ENCODE results near the gene LIFR.

LIFR gene

GRCh38 chr5:38463634-38464521 is 92.6 kb downstream of the LIFR start:
- ATAC-seq = no peak

DNA sequence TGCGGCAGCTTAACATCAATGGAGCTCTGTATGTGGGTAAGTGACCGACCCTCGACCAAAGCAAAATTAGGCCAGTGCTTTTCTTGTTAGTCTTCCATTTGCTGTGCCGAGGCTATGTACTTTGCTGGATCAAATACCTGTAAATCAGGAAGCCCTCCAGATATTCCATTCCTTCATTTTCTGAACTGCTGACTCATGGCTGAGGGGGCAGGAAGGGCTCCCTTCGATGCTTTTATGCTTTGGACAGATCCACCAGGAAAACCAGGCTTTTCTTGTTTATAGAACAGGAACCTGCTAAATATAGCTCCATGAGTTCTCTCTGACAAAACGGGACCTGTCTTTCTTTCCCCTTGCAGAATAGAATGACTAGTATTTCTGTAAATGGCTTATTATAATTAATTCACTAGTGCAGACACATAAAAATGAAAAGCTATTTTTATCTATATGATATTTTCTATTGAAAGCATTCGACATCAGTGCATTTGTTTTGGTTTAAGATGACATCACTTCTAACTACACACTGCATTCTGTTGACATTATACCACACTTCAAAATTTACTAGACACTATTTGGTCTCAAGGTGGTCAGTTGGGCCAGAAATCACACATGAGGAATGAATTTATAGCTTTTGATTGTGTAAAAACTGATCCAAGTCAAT is 93.3 kb downstream of the LIFR start:
- no peak for ATAC-seq

DNA sequence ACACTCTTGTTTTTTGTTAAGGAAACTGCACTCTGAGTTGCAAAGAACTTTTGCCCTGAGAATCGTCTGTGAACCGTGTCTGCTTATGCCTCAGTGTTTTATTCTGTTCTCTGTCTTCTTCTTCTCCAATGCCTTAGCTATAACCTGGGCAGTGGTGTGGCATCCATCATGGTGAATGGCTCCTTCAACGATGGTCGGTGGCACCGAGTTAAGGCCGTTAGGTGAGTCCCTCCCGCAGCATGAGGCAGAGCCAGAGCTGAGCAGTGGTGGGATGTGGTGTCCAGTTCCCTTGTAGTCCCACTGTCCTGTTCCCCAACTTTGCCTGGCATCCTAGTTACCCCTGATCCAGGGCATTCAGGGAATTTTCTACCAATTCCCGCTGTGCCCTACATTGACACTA is 98.3 kb downstream of the LIFR start:
- ATAC-seq = no peak

DNA sequence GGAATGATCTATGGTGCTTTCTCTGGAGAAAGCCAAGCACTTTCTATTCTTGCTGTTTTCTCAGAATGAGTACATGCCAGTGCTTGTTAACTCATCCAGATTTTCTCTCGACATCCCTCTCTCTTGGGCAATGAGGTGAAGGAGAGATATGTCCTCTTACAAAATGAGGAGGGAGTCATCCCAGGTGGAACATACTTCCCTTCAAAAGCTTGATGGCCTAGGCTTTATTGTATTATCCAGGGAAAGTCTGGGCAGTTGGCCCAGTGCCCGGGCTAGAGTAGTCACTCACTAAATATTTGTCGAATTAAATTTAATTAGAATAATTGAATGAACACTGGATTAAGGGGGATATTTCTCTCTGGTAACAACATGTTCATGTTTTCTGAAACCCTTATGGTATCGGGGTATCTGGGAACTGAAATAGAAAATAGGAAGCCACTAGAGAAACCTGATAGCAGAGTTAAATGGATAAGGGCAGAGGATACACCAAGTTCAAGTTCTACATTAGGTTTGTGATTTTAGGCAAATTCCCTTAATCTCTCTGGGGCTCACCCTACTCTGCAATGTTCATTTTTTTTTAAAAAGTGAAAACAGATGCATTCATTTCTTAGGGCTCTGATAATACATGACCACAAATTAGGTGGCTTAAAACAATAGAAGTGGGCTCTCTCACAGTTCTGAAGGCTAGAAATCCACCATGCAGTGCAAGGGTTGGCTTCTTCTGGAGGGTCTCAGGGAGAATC is 99.6 kb downstream of the LIFR start:
- no peak for ATAC-seq

- ATAC-seq = no peak
Measured at GRCh38 chr5:38455796-38456330, 100.6 kb downstream of the LIFR start.

GRCh38 chr5:38453921-38454320 is 102.5 kb downstream of the LIFR start:
- no peak for ATAC-seq

DNA sequence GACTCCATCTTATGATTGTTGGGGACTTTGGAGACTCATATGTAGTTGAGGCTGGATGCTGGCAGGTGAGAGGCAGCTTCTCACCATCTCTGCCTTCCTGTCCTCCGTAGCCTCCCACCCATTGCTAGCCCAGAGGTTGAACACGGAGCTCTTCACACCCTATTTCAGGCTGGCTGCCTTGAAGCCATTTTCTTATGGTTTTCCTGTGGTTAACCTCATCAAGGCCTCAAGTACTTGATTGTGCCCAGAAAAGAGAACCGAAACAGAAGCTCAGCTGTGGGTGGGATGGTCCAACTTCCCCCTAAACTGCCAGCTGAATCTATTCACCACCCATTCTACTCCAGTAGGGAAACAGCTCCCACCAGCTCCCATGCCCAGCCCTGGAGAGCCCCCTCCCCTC is 102.9 kb downstream of the LIFR start:
- ATAC-seq = peak; percentile 84

DNA sequence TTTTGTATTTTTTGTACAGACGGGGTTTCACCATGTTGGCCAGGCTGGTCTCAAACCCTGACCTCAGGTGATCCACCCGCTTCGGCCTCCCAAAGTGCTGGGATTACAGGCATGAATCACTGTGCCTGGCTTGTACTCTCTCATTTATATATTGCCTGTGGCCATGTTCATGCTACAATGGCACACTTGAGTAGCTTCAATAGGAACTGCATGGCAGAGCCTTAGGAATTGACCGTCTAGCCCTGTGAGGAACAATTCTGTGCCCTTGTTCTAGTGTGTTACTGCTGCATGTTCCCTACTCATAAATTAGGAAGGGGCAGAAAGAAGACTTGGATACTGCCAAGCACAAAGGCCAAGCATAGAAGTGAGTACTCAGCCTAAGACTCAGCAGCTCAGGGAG is 104.2 kb downstream of the LIFR start:
- ATAC-seq = no peak

GRCh38 chr5:38451074-38451725 is 105.2 kb downstream of the LIFR start:
- no peak for ATAC-seq

DNA sequence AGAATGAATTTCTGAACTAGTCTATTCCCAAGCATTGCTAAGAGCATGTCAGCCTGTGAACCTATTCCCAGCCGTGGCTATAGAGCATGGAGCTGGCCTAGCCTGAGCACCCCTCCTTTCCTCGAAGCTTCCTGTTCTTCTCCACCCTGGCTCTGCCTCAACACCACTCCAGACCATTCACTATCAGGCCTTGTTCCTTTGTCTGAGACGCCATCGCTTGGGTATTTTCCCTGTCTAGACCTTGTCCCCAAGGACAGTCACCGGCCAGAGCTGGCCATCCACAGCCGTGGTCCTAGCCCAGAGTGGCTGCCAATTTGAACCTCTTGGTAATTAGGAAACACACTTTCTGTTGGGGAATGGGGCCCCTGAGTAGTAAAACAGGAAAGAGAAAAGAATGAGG is 105.8 kb downstream of the LIFR start:
- ATAC-seq = no peak

DNA sequence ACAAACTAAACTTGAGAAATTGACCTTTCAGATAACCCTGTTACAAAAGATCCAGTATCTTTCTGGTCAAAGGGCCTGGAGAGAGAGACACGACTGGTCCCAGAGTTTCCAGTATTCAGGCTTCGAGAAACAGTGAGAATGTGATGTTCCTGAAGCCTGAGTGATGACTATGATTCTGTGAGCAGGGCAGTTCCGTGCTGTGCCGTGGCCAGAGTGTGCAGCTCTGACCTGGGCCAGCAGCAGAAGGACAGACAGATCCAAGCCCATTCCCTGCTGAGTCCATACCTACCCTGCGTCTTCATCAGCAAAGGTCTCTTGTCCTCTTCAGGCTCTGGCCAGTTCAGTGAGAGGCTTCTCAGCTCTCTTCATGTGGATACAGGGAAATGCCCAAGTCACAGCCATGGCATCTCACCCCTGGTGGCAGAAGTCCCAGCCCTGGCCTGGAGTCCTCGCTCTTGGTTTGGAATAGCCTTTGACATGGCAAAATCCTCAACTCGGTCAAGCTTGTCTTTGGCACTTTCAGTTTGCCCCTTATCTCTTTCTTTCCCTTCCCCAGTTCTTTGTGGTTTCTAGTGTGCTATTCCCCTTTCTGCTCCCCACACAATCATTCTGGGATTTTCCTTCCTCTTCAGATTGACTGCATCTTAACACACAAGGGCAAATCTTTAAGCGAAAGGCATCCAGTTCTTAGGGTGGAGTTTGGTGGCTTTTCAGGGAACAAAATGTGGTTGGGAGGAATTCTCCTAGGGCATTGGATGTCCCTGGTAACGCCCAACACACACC is 107.7 kb downstream of the LIFR start:
- ATAC-seq = no peak

- ATAC-seq = no peak
Measured at GRCh38 chr5:38447786-38448185, 108.7 kb downstream of the LIFR start.

DNA sequence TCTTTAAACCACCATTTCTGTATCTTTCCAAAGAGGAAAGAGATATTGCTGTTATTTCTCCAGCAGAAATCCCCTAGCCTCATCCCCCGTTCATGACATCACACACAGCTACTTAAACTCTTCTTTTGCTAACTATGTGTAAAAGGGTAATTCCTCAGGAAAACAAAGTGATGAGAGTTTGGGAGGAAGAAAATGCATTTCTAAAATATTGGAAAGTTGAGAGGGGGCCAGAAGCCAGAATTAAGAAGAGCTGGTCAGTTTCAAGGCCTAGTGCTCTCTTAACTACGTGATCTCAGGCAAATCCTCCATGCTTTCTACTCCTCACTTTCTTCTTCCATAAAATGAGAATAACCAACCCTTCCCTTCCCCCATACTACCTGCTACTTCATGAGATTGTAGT is 109.4 kb downstream of the LIFR start:
- no peak for ATAC-seq

DNA sequence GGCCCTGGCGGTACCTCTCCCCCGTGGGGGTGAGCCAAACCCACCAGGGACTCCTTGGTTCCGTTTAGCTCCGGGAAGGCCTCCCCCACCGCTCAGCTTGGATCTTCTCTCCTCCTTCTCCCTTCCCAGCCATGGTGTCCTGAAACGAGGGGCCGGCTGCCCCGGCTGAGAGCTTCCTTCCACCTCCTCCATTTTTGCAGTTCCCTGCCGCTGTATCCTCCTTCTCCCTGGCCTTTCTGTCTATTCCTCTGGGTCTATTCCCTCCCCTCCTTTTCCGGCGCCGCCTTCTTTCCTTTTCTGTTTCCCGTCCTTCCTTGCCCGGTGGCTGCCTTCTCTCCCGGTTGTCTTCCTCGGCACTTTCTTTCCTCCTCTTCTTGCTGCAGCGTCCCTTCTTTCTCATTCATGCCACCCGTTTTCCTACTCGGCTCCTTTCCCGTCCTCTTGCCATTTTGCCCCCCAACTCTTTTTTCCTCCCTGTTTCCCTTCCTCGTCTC is 110.4 kb downstream of the LIFR start:
- no peak for ATAC-seq

- ATAC-seq = no peak
Measured at GRCh38 chr5:38445374-38446028, 110.9 kb downstream of the LIFR start.

GRCh38 chr5:38443390-38443789 is 113.1 kb downstream of the LIFR start:
- ATAC-seq = no peak

DNA sequence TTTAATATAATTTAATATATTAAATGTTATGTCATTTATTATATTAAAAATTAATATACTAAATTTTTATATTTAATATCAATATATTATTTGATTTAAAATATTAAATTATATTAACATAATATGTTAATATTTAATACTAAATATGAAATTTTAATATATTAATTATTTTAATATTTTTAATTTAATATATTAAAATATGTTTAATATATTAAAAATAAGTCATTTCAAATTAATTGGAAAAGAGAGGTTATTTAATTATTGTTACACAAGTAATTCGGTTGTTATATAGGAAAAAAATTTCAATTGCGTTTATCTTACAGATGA is 114.2 kb downstream of the LIFR start:
- no peak for ATAC-seq

GRCh38 chr5:38441453-38442246 is 114.8 kb downstream of the LIFR start:
- peak; percentile 90 to 96 for ATAC-seq

GRCh38 chr5:38438757-38439156 is 117.7 kb downstream of the LIFR start:
- no peak for ATAC-seq

DNA sequence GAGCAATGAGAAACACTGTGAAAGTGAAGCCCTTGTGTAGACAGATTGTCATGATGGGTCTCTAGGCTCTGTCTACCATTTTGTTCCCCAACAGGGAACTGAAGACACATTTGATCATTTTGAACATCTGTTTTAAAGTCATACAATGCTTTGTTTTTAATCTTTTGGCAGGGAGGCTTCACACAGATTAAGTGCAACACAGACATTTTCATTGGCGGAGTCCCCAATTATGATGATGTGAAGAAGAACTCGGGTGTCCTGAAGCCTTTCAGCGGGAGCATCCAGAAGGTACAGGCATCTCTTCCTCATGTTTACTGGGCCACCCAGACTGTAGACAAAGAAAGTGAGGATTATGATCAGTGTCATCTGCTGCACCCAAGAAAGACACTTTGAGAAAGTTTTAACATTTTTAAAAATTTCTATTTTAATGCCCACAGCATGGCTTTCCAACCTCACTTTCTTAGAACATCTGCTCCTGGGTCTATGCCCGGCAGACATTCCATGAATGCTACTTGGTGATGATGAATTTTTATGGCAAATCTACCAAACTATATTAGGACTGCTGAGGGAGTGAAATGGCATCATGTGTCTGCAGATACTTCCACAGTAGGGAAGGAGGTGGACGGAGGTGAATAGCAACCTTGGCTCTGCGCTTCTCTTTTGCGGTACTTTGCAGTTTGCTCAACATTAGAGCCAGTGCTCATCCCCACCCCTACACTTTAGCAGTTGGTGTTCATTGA is 121.3 kb downstream of the LIFR start:
- no peak for ATAC-seq

Data from activated CD4-positive, CD25-positive, alpha-beta regulatory T cell treated with anti-CD3 and anti-CD28 coated beads, Interleukin-2, amount 50 U/mL, for 24 hours (primary cell).